ENCODE results near the gene CRMP1.

Gene CRMP1

DNA sequence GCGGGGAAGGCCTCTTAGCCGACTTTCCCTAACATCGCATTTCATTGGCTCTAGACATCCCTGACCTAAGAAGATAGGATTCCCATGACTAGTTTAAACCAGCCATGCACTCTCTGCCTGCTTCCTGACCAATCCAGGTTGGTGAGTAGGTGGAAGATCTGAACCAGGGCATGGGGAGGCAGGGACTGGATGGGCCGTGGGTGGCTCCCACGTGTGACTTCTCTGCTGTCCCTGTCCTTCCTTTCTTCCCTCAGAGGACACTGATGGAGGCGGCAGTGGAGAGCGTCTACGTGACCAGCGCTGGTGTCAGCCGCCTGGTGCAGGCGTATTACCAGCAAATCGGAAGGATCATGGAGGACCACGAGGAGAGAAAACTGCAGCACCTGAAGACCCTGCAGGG lies 91.2 kb downstream of the CRMP1 start:
- TF ChIP-seq CTCF (IDR thresholded peaks at IDR 0.05; ENCODE audit: extremely low read depth, missing control alignments): no peak

GRCh38 chr4:5800496-5800895 lies 92.4 kb downstream of the CRMP1 start:
- TF ChIP-seq CTCF (IDR thresholded peaks at IDR 0.05; ENCODE audit: extremely low read depth, missing control alignments): no peak

More for the DNA sequence above, 91.2 kb downstream of the CRMP1 start:
- DNase-seq (ENCODE audit: low spot score): no peak

DNA sequence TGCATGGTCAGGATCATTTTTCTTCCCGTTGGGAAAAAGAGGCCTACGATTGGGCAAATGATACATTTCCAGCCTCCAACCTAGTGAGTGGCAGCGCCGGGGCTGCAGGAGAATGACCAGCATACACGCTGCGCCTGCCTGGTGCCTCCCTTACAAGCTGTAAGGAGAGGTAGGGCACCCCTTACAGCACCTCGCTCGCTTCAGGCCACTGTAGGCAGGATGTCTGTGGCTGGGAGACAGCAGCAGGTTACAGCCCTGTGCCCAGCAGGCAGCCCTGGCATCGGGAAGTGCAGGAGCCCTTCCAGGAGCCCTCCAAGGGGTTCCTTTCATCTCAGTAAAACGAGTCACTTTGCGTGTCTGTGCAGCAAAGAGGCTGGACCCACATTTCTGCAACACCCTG lies 93.5 kb downstream of the CRMP1 start:
- no peak for TF ChIP-seq CTCF (IDR thresholded peaks at IDR 0.05; ENCODE audit: extremely low read depth, missing control alignments)
- no peak for DNase-seq (ENCODE audit: low spot score)

More at GRCh38 chr4:5800496-5800895, 92.4 kb downstream of the CRMP1 start:
- DNase-seq (ENCODE audit: low spot score): no peak

DNA sequence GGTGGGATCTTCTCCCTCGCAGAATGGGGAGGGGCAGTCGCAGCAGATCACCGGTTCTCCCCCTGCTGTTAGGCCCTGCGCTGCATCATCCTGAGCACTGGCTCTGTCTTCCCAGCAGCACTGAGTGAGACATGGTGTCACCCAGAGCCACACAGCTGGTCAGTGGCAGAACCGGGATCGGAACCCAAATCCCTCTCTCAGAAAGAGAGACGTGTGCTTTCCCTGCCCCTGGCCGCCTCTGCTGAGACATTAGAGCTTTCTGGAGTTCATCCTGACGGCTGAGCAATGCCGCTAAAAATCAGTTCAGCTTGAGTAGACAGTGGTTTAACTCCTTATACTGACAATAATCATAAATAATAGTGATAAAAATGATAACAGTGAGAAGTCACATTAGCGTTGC lies 93.9 kb downstream of the CRMP1 start:
- DNase-seq (ENCODE audit: low spot score): no peak
- TF ChIP-seq CTCF (IDR thresholded peaks at IDR 0.05; ENCODE audit: extremely low read depth, missing control alignments): no peak

DNA sequence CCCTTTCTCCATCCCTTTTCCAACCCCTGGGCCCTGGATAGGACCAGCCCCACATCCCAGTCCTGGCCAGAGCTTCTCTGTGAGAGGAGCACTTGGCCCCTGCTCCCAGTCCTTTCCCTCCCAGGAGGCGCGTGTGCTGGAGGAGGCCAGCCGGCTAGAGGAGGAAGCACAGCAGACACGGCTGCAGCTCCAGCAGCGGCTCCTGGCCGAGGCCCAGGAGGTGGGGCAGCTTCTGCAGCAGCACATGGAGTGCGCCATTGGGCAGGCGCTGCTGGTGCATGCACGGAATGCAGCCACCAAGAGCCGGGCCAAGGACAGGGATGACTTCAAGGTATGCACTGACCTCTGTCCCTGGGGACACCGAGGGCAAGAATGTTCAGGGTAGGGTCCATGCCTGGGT lies 94.4 kb downstream of the CRMP1 start:
- DNase-seq (ENCODE audit: low spot score): no peak
- no peak for TF ChIP-seq CTCF (IDR thresholded peaks at IDR 0.05; ENCODE audit: extremely low read depth, missing control alignments)

- DNase-seq (ENCODE audit: low spot score): no peak
- no peak for TF ChIP-seq CTCF (IDR thresholded peaks at IDR 0.05; ENCODE audit: extremely low read depth, missing control alignments)
These were observed 95.0 kb downstream of the CRMP1 start for GRCh38 chr4:5797866-5798265.

DNA sequence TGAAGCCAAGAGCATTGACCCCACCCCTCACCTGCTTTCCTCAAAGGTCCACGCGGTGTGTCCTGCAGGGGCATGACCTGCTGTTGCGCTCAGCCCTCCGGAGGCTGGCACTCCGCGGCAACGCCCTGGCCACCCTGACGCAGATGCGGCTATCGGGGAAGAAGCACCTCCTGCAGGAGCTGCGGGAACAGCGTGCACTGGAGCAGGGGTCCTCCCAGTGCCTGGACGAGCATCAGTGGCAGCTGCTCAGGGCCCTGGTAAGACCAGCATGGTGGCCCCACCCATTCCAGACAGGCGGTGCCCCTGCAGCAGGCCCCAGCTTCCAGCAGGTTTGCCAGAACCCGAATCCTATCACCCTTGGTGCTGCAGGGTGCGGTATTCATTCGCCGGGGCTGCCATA lies 95.9 kb downstream of the CRMP1 start:
- no peak for DNase-seq (ENCODE audit: low spot score)
- TF ChIP-seq CTCF (IDR thresholded peaks at IDR 0.05; ENCODE audit: extremely low read depth, missing control alignments): no peak
